Fibroblast of skin of scalp (primary cell): Measurements from ENCODE around the gene IFRD1. TPM values are rescaled to one million over a fixed set of nuclear protein-coding genes. Genes with fewer than 3 reads are reported as not detected.

Source experiments
- DNase-seq: peaks from one replicate; pipeline ENCODE4 v3.0.0-alpha.2; 2013
- polyA plus RNA-seq, 2 experiments: library from polyadenylated mRNA; unstranded; fragments of 120-200 nt; gene quantifications; one replicate each; pipeline ENCODE4 v1.2.1, GENCODE V29; 2013; ENCODE audit not compliant: insufficient read length in 2 of 2

The IFRD1 gene, protein sequence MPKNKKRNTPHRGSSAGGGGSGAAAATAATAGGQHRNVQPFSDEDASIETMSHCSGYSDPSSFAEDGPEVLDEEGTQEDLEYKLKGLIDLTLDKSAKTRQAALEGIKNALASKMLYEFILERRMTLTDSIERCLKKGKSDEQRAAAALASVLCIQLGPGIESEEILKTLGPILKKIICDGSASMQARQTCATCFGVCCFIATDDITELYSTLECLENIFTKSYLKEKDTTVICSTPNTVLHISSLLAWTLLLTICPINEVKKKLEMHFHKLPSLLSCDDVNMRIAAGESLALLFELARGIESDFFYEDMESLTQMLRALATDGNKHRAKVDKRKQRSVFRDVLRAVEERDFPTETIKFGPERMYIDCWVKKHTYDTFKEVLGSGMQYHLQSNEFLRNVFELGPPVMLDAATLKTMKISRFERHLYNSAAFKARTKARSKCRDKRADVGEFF
- polyA plus RNA-seq (2013, experiment 1 of 2; ENCODE audit: insufficient read length), result 50.8 TPM
- 57.5 TPM for polyA plus RNA-seq (2013, experiment 2 of 2; ENCODE audit: insufficient read length)

DNA sequence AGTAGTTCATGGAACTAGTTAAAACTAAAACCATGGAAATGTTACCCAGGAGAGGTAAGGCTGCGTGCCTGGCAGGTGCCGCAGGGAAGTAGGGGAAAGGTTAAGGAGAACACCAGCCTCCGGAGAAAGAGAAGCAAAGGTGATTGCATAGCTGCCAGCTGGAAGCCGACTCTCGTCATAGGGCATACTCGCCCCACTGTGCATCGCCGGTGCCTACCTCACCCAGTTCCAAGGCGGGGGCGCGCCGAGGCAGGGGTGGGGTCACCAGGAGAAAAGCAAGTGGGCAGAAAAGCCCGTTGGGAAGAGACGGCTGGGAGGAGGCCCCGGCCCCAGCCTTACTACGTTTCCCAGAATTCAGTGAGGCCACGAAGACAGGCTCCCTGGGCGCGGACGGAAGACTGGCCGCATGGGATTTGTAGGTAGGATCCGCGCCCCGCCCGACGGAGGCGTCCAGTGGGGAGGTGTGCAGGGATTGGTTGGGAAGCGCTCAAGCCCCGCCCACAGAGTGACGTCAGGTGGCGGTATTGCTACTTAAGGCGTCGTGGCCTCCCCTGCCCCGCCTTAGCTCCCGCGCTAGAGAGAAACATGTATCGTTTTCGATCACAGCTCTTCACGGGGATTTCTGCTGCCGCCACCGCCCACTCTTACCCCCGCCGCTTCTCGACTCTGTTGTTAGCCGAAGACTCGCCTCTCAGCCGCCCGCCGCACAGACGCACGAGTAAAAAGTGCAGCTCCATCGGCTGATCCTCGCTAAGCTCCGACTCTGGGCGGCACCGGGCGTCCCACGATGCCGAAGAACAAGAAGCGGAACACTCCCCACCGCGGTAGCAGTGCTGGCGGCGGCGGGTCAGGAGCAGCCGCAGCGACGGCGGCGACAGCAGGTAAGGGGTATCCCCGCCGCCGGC is at the start of gene IFRD1:
Gene IFRD1 (plus strand): TSS at position 559 of the 905 bp plus-strand sequence. CDS start 229 bp downstream, at position 788.
- DNase-seq, result peak; percentile 99

DNA sequence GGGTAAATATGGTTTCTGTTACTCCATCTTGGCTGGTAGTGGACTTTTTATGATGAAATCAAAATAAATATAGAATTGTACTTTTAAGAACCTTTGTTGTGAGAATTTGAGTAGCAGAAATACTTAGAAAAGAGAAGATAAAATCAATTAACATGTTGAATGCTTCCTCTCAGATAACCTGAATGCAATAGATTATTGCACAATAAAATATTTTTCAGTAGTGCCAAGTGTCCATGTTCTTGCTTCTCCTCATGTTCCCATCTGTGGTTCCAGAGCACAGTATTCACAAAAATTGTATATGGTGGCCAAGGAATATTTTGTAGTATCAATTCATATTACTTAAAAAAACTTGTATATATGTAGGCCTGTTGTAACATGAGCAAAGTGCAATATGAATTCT is 45.9 kb upstream of the IFRD1 start:
- no peak for DNase-seq

DNA sequence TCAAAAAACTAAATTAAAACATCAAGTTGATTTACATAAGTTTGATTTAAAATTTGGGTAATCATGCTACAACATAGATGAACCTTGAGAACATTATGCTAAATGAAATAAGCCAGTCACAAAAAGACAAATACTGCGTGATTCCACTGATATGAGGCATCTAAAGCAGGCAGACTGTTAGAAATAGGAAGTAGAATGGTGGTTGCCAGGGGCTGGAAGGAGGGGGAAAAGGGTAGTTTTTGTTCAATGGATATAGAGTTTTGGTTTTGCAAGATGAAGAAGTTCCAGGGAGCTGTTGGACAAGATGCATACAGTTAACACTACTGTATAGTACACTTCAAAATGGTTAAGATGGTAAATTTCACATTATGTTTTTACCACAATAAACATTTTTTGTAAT is 45.0 kb upstream of the IFRD1 start:
- DNase-seq, result no peak

DNA sequence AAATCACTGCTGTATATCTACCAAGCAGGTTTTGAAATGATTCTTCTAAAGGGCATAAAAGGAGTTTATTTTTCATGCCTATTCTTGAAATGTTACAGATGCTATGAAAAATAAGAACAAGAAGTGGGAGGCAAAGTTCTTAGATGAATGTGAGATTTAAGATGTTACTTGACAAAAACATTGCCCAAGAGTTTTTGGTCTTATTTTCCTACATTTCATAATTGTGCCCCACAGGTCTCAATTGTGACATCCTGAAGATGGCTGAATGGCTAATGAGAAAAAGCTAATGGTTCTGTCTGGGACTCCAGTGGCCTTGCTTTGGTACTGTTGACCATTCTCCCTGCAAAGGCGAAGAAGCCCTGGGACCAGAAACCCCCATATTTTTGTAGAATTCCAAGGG is 43.0 kb upstream of the IFRD1 start:
- DNase-seq, result no peak

DNA sequence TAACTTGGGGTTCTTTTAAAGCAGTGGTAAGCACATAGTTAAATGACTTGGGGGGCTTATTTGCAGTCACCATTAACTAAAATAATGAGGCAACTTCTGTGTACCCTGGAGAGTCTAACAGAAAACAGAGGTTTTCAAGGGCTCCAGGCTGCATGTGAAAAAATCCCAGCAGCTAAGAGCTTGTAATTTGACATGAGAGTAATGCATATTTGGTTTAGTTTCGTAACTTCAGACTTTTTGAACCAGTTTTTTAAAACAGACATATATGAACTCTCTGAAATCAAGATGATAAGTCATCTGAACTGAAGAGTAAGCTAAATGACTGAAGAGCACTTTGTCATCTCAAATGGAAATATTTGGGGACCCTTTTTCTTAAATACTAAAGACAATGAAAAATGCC is 40.2 kb upstream of the IFRD1 start:
- peak; percentile 50 for DNase-seq

DNA sequence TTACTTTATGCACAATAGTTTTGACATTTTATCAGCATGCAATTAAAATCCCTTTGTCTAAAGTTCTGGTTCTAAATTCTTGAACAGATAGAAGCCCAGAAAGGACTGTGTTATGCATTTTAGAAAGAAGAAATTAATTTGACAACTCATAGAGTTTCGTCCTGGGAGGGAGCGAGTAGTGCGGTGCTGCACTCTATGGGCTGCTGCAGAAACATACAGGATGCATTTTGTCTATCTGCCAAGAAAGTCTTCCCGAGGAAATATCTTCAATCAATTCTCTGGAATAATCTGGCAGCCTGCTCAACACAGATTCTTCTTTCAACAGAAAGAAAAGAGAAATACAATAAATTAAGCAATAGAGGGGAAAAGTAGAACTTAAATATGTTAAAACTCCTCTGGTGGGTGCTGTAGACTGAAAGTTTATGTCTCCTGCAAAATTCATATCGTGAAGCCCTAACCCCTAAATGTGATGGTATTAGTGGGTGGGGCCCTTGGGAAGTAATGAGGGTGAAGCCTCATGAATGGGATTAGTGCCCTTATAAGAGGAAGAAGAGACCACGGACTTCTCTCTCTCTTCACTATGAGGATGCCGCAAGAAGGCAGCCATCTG is 39.0 kb upstream of the IFRD1 start:
- DNase-seq, result peak; percentile 41

DNA sequence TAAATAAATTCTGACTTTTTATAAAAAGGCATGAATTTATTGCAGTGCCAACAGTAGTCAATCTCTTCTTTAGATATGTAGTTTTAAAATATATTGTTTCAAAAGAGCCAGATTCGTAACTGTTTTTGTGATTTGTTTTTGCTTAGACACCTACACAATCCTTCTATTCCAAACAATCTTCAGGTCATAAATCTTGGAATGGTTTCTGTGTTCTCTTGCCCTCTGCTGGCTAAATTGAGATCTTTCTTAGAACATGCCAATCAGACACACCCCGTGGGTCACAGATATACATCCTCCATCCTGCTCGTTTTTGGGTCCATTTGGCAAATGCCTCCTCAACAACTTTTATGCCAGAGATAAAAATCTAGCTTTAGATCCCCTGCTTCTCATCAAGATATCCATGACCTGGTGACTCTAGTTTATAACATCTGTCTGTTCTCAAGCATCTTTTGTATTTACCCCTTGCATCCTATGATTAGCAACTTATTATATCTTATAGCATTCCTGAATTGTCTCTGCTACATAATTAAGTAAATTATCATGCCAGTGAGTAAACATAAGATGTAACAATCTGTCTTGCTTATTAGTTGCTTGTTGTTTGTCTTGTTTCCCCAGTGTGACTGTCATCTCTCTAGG is 35.3 kb upstream of the IFRD1 start:
- peak; percentile 40 for DNase-seq

DNA sequence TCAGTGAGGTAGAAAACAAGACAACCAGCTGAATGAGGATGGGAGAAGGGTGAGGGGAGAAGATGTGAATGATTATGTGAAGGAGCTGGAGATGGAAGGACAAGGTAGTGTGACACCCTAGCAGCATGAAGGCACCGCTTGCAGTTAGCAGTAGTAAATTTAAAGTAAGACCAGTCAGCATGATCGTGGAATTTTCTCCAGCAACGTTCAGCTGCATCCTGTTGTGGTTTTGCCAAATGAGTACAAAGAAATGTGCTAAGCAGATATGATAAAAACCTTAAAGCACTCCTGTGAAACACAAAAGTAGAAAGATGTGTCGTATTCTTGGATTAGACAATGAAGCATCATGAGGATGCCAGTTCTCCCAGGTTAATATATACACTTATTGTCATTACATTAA is 34.1 kb upstream of the IFRD1 start:
- DNase-seq, result no peak

DNA sequence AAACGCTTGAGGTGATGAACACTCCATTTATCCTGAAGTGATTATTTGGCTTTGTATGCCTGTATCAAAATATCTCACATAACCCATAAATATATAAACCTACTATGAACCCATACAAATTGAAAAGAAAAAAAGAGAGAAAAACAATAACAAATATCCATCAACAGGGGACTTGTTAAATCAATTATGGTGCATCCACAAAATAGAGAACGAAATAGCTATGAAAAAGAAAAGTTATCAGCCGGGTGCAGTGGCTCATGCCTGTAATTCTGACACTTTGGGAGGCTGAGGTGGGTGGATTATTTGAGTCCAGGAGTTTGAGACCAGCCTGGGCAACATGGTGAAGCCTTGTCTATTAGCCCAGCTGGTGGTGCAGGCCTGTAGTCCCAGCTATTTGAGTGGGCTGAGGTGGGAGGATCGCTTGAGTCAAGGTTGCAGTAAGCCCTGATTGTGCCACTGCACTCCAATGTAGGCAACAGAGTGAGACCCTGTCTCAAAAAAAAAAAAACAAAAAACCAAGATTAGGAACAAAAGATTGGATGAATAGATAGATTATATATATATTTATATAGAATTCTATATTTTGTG is 30.6 kb upstream of the IFRD1 start:
- no peak for DNase-seq

DNA sequence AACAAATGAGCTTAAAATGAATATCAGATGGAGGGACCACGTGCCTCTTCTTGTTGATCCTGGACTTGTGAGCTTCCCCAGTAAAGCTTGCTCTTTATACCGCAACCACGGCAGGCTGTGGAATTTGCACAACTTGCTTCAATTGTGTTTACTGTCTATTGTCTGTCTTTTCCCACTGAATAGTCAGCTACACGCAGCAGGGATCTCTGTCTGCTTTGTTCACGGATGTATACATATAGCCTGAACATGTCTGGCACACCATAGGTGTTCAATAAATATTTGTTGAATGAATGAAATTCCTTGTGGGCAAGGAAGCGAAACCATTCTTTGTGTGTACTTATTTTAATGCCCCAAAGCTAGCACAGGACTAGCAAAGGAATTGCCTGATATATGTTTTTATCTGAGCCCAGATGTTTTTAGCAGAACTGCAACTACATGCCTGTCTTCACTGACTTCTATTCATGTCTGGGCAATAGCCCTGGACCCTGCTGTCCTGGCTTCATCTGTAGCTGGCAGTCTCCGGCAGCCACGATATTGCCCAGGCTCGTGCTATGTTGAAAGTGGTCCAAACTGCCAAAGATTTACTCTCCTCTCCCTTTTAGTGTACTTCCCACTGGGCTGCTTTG is 29.9 kb upstream of the IFRD1 start:
- peak; percentile 56 for DNase-seq

DNA sequence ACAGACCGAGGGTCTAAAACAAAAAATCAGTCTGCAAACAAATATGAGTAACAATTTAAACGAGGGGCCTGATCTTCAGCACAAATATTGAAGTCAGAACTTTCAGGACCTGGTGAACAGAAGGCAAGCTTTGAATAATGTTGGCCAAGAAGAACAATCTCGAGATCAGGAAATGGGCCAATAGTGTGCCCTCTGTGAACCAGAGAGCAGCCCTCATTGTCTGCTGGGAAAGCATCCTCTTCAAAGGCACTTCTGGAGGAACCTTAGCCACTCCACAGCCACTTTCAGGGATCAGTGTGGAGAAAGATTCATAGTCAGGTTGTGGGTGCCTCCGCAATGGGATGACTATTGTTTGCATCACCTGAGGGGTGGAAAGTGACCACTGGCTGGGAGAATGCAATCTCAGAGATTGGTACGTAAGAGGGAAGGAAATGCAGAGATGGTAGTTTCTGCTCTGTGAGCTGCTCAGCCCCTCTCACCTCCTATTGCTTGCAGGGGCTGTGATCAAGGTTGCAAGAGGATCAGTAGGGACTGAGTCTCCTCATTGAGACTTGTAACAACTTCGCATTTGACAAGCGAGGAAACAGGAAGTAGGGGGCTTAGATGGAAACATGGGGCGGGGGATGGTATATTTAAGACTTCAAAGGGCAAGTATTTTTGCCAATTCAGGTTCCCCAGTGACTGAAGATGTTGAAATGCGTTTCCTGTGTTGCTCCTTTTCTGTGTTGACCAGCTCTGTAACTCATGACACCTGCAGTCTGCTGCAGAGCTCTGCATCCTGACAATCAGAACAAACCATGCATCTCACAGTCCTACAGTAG is 28.4 kb upstream of the IFRD1 start:
- DNase-seq, result no peak

DNA sequence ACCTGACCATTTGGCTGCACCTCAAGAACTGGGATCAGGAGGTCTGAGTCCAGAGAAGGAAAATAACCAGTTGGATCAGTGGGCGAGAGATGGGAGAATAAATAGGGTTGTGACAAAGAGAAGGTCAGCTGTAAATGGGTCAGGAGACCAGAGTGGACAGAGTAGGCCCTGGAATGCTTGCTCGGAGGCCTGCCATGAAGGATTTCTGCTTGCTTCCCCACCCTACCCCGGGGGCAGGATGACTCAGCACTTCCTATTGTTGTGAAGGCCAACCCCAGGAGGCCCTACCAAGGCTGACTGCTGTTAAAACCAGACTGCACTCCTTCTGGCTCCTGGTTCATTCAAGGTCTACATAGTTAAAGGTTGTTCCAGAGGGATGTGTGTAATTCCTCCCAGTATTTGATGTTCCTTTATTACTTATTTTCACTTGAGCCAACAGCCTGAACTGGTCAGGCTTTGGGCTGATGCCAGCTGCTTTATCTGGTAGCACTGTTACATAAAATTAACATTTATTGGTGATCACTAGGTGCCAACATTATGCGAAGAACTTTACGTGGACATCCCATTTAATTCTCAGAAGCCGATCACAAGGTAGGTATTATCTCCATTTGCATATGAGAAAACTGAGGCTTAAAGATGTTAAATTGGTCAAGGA is 27.3 kb upstream of the IFRD1 start:
- DNase-seq, result peak; percentile 90

DNA sequence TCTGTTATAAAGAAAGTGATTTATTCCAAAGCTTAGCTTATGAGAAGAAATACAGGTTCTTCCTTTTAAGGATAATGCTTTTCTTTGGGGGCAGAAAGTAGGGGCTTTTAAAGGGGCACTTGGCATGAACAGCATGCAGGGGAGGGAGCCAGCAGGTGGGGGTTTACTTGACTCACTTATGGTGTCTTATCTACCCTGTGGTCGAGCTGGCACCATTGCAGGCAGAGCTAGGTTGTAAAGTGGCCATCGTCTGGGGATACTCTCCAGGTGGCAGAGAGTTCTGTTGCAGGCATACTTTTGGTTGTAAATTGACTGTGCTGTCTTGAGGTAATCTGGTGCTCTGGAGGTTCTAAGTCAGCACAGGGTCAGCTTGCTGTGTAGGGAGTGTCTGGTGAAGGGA is 26.3 kb upstream of the IFRD1 start:
- DNase-seq, result no peak

DNA sequence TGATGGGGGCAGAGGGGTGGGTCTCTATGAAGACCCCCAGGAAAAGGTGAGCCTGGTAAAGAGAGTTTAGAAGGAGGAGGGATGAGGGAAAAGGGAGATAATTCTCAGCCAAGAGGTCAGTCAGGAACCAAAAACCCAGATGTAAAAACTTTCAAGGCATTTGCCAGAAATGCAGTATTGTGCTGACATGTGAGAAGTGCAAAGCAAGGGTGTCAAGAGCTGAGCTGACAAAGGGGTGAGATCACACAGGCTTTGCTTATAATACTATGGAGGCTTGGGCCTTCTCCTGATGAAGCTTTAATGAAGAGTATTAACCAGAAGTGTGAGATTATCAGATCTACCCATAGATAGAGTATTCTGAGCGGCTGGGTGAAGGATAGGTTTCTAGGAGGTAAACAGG is 22.3 kb upstream of the IFRD1 start:
- no peak for DNase-seq

DNA sequence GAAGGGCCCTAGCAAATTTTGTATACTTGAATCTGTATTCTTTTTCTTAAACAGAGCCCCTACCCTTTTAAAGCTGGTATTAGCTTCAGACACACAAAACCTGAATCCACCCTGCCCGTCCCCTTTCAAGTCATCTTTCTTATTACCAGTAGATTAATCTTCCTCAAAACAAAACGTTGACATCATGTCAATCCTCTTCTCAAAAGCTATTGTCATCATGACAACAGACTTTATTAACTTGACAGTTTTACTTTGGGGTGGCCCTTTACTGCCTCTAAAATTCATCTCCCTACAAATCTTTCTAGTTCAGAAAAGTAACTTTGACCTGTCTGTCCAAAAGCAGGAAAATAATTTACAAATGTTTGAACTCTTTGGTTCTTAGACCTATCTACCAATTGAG is 21.5 kb upstream of the IFRD1 start:
- DNase-seq, result no peak

DNA sequence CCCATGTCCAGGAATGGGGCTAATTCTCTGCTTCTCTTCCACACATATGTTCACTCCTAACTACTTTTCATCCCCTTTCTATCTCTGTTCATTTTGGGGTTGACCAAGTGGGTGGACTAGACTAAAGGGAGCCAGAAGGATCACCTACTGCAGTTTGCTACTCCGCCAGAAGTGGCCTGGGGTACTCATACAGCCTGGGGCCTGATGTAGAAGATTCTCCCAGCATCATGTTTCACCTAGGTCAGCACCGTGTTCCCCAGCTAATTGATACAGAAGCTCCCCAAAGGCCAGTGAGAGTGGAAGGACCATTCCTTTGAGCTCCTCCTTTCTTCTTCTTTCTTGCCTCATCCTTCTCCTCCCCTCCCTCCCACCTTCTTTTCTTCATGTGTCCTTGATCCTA is 19.6 kb upstream of the IFRD1 start:
- no peak for DNase-seq

DNA sequence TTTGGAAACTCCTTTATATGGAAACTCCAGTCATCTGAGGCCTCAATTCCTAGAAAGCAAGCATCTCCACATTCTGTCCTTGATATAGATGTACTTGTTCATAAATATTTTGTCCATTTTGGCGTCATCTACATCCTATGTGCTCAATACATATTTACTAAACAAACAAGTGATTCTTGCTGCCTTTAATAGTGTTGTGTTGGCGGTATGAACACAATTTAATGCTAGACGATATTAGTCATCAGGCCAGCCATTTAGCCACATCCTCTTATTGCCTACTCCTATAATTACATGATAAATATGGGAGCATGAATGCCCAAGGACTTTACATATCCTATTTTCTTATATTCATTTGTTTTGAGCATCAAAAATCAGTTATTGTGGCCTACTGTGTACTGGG is 18.5 kb upstream of the IFRD1 start:
- DNase-seq, result no peak

DNA sequence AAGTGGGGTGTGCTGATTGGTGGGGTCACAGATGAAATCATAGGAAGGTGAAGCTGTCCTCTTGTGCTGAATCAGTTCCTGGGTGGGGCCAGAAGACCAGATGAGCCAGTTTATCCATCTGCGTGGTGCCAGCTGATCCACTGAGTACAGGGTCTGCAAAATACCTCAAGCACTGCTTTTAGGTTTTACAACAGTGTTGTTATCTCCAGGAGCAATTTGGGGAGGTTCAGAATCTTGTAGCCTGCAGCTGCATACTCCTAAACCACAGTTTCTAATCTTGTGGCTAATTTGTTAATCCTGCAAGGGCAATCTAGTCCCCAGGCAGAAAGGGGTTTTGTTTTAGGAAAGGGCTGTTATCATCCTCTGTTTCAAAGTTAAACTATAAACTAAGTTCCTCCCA is 17.0 kb upstream of the IFRD1 start:
- no peak for DNase-seq

DNA sequence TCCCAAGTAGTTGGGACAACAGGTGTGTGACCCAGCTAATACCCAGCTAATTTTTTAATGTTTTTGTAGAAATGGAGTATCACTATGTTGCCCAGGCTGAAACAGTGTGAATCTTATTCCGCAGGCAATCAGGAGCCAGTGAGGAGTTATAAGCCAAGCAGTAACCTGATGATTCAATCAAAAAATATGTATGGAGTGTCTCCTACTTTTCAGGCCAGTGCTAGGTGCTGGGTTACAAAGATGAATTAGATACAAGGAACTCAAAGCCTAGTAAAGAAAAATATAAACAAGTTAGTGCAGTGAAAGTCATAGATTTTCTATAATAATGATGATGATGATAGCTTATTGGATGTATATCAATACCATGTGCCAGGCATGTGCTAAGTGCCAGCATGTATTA is 13.2 kb upstream of the IFRD1 start:
- DNase-seq, result peak; percentile 42

DNA sequence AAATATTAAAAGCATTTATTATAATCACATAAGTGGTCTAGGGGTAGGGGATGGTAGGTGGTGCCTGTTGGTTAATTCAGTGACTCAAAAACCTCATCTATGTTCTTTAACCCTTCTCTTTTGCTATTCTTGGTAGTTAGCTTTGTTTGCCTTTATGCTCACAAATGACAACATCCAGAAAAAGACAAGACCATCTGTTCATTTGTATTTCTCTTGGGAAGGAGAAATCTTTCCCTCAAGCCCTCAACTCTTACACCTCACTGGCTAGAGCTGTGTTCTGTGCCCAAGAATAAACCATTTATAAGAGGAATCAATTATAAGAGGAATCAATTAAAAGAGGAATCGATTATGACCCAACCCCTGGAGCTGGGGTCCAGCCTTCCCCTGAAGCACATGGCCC is 10.8 kb upstream of the IFRD1 start:
- DNase-seq, result no peak
